Measurements from ENCODE around the gene CERS6. TPM values are rescaled to one million over a fixed set of nuclear protein-coding genes. Genes with fewer than 3 reads are reported as not detected.

Gene CERS6
- total and polyA plus RNA-seq, 10 of the 15 experiments (the other 5 are each of a cell fraction or from before 2014, with no cell fraction given) = 1.3 to 20.4 (median 14.1) TPM

DNA sequence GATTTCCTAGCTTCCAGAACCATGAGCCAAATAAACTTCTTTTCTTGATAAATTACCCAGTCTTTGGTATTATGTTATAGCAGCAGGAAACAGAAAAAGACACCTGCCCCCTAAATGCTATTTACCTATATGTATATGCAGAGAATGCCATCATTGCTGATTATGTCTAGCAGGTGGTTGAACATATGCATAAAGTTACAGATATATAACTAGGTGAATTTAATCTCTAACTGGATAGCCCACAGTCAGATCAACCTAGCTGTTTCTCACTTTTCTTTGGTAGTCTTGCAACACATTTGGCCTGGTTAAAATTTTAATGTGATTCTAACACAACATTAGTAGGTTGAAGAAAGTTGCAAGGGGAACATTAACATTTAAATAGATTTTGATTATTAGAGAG is 7.1 kb upstream of the CERS6 start (continued):
- TF ChIP-seq, protein P1, sequence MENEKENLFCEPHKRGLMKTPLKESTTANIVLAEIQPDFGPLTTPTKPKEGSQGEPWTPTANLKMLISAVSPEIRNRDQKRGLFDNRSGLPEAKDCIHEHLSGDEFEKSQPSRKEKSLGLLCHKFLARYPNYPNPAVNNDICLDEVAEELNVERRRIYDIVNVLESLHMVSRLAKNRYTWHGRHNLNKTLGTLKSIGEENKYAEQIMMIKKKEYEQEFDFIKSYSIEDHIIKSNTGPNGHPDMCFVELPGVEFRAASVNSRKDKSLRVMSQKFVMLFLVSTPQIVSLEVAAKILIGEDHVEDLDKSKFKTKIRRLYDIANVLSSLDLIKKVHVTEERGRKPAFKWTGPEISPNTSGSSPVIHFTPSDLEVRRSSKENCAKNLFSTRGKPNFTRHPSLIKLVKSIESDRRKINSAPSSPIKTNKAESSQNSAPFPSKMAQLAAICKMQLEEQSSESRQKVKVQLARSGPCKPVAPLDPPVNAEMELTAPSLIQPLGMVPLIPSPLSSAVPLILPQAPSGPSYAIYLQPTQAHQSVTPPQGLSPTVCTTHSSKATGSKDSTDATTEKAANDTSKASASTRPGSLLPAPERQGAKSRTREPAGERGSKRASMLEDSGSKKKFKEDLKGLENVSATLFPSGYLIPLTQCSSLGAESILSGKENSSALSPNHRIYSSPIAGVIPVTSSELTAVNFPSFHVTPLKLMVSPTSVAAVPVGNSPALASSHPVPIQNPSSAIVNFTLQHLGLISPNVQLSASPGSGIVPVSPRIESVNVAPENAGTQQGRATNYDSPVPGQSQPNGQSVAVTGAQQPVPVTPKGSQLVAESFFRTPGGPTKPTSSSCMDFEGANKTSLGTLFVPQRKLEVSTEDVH (IDR thresholded peaks at IDR 0.05; ENCODE audit: low read depth, partially characterized antibody) = no peak
- TF ChIP-seq KAT2A (conservative IDR thresholded peaks at IDR 0.05; ENCODE audit: control insufficient read depth, low read depth, low read length) = no peak
- TF ChIP-seq HDGF (IDR thresholded peaks at IDR 0.05) = no peak
- TF ChIP-seq, protein P2, sequence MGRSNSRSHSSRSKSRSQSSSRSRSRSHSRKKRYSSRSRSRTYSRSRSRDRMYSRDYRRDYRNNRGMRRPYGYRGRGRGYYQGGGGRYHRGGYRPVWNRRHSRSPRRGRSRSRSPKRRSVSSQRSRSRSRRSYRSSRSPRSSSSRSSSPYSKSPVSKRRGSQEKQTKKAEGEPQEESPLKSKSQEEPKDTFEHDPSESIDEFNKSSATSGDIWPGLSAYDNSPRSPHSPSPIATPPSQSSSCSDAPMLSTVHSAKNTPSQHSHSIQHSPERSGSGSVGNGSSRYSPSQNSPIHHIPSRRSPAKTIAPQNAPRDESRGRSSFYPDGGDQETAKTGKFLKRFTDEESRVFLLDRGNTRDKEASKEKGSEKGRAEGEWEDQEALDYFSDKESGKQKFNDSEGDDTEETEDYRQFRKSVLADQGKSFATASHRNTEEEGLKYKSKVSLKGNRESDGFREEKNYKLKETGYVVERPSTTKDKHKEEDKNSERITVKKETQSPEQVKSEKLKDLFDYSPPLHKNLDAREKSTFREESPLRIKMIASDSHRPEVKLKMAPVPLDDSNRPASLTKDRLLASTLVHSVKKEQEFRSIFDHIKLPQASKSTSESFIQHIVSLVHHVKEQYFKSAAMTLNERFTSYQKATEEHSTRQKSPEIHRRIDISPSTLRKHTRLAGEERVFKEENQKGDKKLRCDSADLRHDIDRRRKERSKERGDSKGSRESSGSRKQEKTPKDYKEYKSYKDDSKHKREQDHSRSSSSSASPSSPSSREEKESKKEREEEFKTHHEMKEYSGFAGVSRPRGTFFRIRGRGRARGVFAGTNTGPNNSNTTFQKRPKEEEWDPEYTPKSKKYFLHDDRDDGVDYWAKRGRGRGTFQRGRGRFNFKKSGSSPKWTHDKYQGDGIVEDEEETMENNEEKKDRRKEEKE (IDR thresholded peaks at IDR 0.05) = no peak
- TF ChIP-seq, protein P3, sequence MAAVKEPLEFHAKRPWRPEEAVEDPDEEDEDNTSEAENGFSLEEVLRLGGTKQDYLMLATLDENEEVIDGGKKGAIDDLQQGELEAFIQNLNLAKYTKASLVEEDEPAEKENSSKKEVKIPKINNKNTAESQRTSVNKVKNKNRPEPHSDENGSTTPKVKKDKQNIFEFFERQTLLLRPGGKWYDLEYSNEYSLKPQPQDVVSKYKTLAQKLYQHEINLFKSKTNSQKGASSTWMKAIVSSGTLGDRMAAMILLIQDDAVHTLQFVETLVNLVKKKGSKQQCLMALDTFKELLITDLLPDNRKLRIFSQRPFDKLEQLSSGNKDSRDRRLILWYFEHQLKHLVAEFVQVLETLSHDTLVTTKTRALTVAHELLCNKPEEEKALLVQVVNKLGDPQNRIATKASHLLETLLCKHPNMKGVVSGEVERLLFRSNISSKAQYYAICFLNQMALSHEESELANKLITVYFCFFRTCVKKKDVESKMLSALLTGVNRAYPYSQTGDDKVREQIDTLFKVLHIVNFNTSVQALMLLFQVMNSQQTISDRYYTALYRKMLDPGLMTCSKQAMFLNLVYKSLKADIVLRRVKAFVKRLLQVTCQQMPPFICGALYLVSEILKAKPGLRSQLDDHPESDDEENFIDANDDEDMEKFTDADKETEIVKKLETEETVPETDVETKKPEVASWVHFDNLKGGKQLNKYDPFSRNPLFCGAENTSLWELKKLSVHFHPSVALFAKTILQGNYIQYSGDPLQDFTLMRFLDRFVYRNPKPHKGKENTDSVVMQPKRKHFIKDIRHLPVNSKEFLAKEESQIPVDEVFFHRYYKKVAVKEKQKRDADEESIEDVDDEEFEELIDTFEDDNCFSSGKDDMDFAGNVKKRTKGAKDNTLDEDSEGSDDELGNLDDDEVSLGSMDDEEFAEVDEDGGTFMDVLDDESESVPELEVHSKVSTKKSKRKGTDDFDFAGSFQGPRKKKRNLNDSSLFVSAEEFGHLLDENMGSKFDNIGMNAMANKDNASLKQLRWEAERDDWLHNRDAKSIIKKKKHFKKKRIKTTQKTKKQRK (IDR thresholded peaks at IDR 0.05; ENCODE audit: low read depth, low read length) = no peak
- TF ChIP-seq, protein P4, sequence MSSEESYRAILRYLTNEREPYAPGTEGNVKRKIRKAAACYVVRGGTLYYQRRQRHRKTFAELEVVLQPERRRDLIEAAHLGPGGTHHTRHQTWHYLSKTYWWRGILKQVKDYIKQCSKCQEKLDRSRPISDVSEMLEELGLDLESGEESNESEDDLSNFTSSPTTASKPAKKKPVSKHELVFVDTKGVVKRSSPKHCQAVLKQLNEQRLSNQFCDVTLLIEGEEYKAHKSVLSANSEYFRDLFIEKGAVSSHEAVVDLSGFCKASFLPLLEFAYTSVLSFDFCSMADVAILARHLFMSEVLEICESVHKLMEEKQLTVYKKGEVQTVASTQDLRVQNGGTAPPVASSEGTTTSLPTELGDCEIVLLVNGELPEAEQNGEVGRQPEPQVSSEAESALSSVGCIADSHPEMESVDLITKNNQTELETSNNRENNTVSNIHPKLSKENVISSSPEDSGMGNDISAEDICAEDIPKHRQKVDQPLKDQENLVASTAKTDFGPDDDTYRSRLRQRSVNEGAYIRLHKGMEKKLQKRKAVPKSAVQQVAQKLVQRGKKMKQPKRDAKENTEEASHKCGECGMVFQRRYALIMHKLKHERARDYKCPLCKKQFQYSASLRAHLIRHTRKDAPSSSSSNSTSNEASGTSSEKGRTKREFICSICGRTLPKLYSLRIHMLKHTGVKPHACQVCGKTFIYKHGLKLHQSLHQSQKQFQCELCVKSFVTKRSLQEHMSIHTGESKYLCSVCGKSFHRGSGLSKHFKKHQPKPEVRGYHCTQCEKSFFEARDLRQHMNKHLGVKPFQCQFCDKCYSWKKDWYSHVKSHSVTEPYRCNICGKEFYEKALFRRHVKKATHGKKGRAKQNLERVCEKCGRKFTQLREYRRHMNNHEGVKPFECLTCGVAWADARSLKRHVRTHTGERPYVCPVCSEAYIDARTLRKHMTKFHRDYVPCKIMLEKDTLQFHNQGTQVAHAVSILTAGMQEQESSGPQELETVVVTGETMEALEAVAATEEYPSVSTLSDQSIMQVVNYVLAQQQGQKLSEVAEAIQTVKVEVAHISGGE (CRISPR knock-in tag; IDR thresholded peaks at IDR 0.05) = no peak
- TF ChIP-seq TCF12 (IDR thresholded peaks at IDR 0.05; ENCODE audit: low read depth, low read length) = no peak
- TF ChIP-seq, protein P5, sequence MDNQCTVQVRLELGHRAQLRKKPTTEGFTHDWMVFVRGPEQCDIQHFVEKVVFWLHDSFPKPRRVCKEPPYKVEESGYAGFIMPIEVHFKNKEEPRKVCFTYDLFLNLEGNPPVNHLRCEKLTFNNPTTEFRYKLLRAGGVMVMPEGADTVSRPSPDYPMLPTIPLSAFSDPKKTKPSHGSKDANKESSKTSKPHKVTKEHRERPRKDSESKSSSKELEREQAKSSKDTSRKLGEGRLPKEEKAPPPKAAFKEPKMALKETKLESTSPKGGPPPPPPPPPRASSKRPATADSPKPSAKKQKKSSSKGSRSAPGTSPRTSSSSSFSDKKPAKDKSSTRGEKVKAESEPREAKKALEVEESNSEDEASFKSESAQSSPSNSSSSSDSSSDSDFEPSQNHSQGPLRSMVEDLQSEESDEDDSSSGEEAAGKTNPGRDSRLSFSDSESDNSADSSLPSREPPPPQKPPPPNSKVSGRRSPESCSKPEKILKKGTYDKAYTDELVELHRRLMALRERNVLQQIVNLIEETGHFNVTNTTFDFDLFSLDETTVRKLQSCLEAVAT (IDR thresholded peaks at IDR 0.05) = no peak
- no peak for TF ChIP-seq POLR2A (IDR thresholded peaks at IDR 0.05; ENCODE audit: low read depth, low read length)
- TF ChIP-seq, protein P6, sequence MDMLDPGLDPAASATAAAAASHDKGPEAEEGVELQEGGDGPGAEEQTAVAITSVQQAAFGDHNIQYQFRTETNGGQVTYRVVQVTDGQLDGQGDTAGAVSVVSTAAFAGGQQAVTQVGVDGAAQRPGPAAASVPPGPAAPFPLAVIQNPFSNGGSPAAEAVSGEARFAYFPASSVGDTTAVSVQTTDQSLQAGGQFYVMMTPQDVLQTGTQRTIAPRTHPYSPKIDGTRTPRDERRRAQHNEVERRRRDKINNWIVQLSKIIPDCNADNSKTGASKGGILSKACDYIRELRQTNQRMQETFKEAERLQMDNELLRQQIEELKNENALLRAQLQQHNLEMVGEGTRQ (IDR thresholded peaks at IDR 0.05; ENCODE audit: borderline replicate concordance, low read depth, low read length) = no peak

Data from GM12878 (cell line).